Measurements from ENCODE around the gene GRIP1. TPM values are rescaled to one million over a fixed set of nuclear protein-coding genes. Genes with fewer than 3 reads are reported as not detected.

Gene GRIP1
- total RNA-seq, 1 experiment from 2014 or later, result 0.23 TPM

DNA sequence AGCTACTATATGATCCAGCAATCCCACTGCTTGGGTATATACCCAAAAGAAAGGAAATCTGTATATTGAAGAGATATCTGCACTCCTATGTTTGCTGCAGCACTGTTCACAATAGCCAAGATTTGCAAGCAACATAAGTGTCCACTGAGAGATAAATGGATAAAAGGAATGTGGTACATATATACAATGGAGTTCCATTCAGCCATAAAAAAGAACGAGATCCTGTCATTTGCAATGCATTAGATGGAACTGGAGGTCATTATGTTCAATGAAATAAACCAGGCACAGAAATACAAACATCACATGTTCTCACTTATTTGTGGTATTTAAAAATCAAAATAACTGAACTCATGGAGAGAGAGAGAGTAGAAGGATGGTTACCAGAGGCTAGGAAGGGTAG is 260.0 kb downstream of the GRIP1 start:
- intact Hi-C loops (cut with micrococcal nuclease; ENCODE audit: unreplicated experiment), result no loop called here

DNA sequence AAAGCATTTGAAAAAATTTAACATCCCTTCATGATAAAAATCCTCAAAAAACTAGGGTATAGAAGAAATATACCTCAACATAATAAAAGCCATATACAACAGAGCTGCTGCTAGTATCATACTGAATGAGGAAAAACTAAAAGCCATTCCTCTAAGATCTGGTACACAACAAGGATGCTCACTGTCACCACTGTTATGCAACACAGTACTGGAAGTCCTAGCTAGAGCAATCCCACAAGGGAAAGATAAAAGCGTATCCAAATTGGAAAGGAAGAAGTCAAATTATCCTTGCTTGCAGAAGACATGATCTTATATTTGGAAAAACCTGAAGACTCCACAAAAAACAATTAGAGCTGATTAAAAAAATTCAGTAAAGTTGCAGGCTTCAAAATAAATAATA is 261.7 kb downstream of the GRIP1 start:
- Mint-ChIP-seq H3K4me3 (ENCODE audit: unreplicated experiment) (no peak overlapping the region), H3K27ac (ENCODE audit: unreplicated experiment) (no peak overlapping the region), H3K9me3 (ENCODE audit: unreplicated experiment) (no peaks in the 10 kb centered on the region), H3K27me3 (ENCODE audit: insufficient read depth, unreplicated experiment) (peaks cover 9% of the 10 kb centered on the region), H3K36me3 (ENCODE audit: insufficient read depth, unreplicated experiment) (no peaks in the 10 kb centered on the region), H3K4me1 (ENCODE audit: low read depth, unreplicated experiment) (no peaks in the 10 kb centered on the region)
- intact Hi-C loops (cut with micrococcal nuclease; ENCODE audit: unreplicated experiment), result no loop called here
- no peak for DNase-seq
- ChIA-PET CTCF (no interaction called here), POLR2A (no interaction called here)
- Histone ChIP-seq H3K36me3 (ENCODE audit: control insufficient read depth, insufficient read depth, low read length) (no peaks in the 10 kb centered on the region), H3K4me3 (ENCODE audit: low read depth, low read length) (no peak overlapping the region), H3K4me1 (no peaks in the 10 kb centered on the region), H3K27me3 (replicated peaks; ENCODE audit: control insufficient read depth, insufficient read depth, low read length) (no peaks in the 10 kb centered on the region), H3K9me3 (no peaks in the 10 kb centered on the region)
- TF ChIP-seq CTCF (IDR thresholded peaks at IDR 0.05; ENCODE audit: insufficient read depth in 1 of 2, low read depth in 1 of 2, low read length in 1 of 2, severe bottlenecking in 1 of 2, unreplicated experiment in 1 of 2), result no peak
- no TSS peak for BruUV-seq (replicated peaks)

More for the DNA sequence above, 260.0 kb downstream of the GRIP1 start:
- Histone ChIP-seq H3K4me3 (ENCODE audit: low read depth, low read length) (no peak overlapping the region), H3K9me3 (no peaks in the 10 kb centered on the region), H3K27me3 (replicated peaks; ENCODE audit: control insufficient read depth, insufficient read depth, low read length) (no peaks in the 10 kb centered on the region), H3K4me1 (no peaks in the 10 kb centered on the region), H3K36me3 (ENCODE audit: control insufficient read depth, insufficient read depth, low read length) (no peaks in the 10 kb centered on the region)
- no peaks in the 10 kb centered on the region for H3K36me3 Mint-ChIP-seq (ENCODE audit: insufficient read depth, unreplicated experiment)
- no peaks in the 10 kb centered on the region for H3K4me1 Mint-ChIP-seq (ENCODE audit: low read depth, unreplicated experiment)
- DNase-seq, result no peak
- no peak overlapping the region for H3K27ac Mint-ChIP-seq (ENCODE audit: unreplicated experiment)
- H3K9me3 Mint-ChIP-seq (ENCODE audit: unreplicated experiment), result no peaks in the 10 kb centered on the region
- ChIA-PET CTCF (no interaction called here), POLR2A (no interaction called here)
- no peak for TF ChIP-seq CTCF (IDR thresholded peaks at IDR 0.05; ENCODE audit: insufficient read depth in 1 of 2, low read depth in 1 of 2, low read length in 1 of 2, severe bottlenecking in 1 of 2, unreplicated experiment in 1 of 2)
- no peak overlapping the region for H3K4me3 Mint-ChIP-seq (ENCODE audit: unreplicated experiment)
- H3K27me3 Mint-ChIP-seq (ENCODE audit: insufficient read depth, unreplicated experiment), result peaks cover 9% of the 10 kb centered on the region
- BruUV-seq (replicated peaks), result no TSS peak

GRCh38 chr12:66409195-66409871 is 269.5 kb downstream of the GRIP1 start:
- Histone ChIP-seq H3K36me3 (ENCODE audit: control insufficient read depth, insufficient read depth, low read length) (no peaks in the 10 kb centered on the region), H3K4me1 (no peaks in the 10 kb centered on the region), H3K9me3 (0 out of 2 replicates have a peak, but pooled peaks cover 4% of the 10 kb centered on the region), H3K4me3 (ENCODE audit: low read depth, low read length) (no peak overlapping the region), H3K27me3 (replicated peaks; ENCODE audit: control insufficient read depth, insufficient read depth, low read length) (no peaks in the 10 kb centered on the region)
- POLR2A ChIA-PET, result no interaction called here
- Mint-ChIP-seq H3K9me3 (ENCODE audit: unreplicated experiment) (no peaks in the 10 kb centered on the region), H3K27me3 (ENCODE audit: insufficient read depth, unreplicated experiment) (peaks cover 5% of the 10 kb centered on the region), H3K36me3 (ENCODE audit: insufficient read depth, unreplicated experiment) (no peaks in the 10 kb centered on the region), H3K4me3 (ENCODE audit: unreplicated experiment) (no peak overlapping the region), H3K4me1 (ENCODE audit: low read depth, unreplicated experiment) (no peaks in the 10 kb centered on the region), H3K27ac (ENCODE audit: unreplicated experiment) (no peak overlapping the region)
- intact Hi-C loops (cut with micrococcal nuclease; ENCODE audit: unreplicated experiment), result loop anchor here (1.0 to 2.0 kb wide), 4 partner anchors 57 to 265 kb away; no protein-coding TSS in a partner anchor
- DNase-seq, result peak; percentile 45 to 66
- peak; percentile 65 for TF ChIP-seq CTCF (IDR thresholded peaks at IDR 0.05; ENCODE audit: insufficient read depth in 1 of 2, low read depth in 1 of 2, low read length in 1 of 2, severe bottlenecking in 1 of 2, unreplicated experiment in 1 of 2)
- CTCF ChIA-PET, result interaction anchor here (0.6 to 1.3 kb wide), 3 partner anchors 57 to 140 kb away, joined by 3 to 7 read pairs (median 5); no protein-coding TSS in a partner anchor
- BruUV-seq (replicated peaks), result no TSS peak
